Ectodermal cell (in vitro differentiated cells): Measurements from ENCODE around the gene TMCO2.

Experiments
- H3K27ac ChIP-seq: 2 replicates; pipeline ENCODE4 v1.7.0; 2013; ENCODE audit warnings: mild to moderate bottlenecking, low read depth, low read length; ENCODE audit not compliant: insufficient read depth, poor library complexity, severe bottlenecking
- H3K27me3 ChIP-seq: 2 replicates; pipeline ENCODE4 v1.7.0; 2013; ENCODE audit warnings: mild to moderate bottlenecking, low read length; ENCODE audit not compliant: insufficient read depth, control insufficient read depth, poor library complexity, severe bottlenecking
- H3K36me3 ChIP-seq: one replicate; pipeline ENCODE4 v1.7.0; 2013; ENCODE audit warnings: low read length; ENCODE audit not compliant: control insufficient read depth, insufficient read depth
- H3K4me1 ChIP-seq: one replicate; pipeline ENCODE4 v1.7.0; 2013; ENCODE audit warnings: low read length; ENCODE audit not compliant: control insufficient read depth, insufficient read depth
- H3K4me3 ChIP-seq: 2 replicates; pipeline ENCODE4 v1.7.0; 2013; ENCODE audit warnings: low read depth, low read length, control low read depth; ENCODE audit not compliant: insufficient read depth
- H3K9me3 ChIP-seq: 2 replicates; pipeline ENCODE4 v1.7.0; 2013; ENCODE audit warnings: mild to moderate bottlenecking, low read length, moderate library complexity; ENCODE audit not compliant: control insufficient read depth
- WGBS, 2 experiments: methylation state at CpG; one replicate each; pipeline ENCODE4 v1.1.7; 2013; ENCODE audit warnings: missing lambda C conversion rate in 2 of 2; 5-methylcytosine and 5-hydroxymethylcytosine counted together

Gene TMCO2

DNA sequence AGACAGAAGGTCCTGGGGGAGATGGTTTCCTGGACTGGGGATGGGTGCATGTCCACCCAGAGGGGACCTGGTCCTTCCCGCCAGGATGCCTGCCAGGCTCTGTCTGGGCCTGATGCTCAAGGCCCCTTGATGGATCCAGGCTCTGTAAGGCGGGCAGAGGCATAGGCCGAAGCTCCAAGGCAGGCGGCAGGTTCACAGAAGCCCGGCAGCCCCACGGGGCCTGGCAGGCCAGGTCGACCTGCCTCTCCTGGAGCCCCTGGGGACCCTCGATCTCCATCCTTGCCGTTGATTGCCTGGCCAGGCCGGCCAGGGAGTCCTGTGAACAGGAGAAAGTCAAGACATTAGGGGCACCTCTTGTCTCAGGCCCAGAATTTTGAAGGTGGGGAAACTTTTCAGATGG, 53.3 kb downstream of the TMCO2 start:
- no peak overlapping the region for H3K4me3 ChIP-seq
- H3K9me3 ChIP-seq = no peaks in the 10 kb centered on the region
- 92 to 95% methylated on average over 10 of the region's 10 CpGs for WGBS, 2 experiments
- no peaks in the 10 kb centered on the region for H3K36me3 ChIP-seq
- no peak overlapping the region for H3K27ac ChIP-seq
- no peaks in the 10 kb centered on the region for H3K4me1 ChIP-seq
- H3K27me3 ChIP-seq = no peaks in the 10 kb centered on the region
